ENCODE data around the gene ERMAP.
A peak's percentile ranks its signal among the peaks of the same experiment; 100 is the strongest.
"Not testable (repeated sequence)": the region's sequence is repeated elsewhere in the genome, so short reads cannot be mapped to it uniquely, and the experiment has no call there.

ERMAP gene

DNA sequence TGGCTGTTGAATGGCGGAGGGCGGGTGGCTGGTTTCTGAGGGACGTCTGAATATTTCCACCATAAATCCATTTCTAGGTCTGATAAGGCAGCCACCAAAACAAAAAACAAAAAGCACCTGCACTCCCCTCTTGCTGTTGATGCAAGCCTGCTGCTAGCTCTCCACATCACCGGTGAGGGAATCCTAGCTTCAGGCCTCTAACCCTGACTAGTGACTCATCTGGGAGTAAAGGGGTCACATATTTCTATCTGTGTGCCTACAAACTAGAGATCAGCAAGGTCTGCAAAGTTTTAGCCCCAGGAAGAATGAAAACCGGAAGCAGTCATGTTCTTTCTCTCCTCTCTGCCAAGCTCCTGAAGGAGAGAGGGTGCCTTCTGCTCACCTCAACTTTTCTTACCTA lies 10.3 kb upstream of the ERMAP start:
- DNase-seq (ENCODE audit: low read depth) = no peak
- H3K4me3 ChIP-seq (ENCODE audit: low read depth, low read length) = no peak overlapping the region
- TF ChIP-seq, protein P1, sequence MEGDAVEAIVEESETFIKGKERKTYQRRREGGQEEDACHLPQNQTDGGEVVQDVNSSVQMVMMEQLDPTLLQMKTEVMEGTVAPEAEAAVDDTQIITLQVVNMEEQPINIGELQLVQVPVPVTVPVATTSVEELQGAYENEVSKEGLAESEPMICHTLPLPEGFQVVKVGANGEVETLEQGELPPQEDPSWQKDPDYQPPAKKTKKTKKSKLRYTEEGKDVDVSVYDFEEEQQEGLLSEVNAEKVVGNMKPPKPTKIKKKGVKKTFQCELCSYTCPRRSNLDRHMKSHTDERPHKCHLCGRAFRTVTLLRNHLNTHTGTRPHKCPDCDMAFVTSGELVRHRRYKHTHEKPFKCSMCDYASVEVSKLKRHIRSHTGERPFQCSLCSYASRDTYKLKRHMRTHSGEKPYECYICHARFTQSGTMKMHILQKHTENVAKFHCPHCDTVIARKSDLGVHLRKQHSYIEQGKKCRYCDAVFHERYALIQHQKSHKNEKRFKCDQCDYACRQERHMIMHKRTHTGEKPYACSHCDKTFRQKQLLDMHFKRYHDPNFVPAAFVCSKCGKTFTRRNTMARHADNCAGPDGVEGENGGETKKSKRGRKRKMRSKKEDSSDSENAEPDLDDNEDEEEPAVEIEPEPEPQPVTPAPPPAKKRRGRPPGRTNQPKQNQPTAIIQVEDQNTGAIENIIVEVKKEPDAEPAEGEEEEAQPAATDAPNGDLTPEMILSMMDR (IDR thresholded peaks at IDR 0.05; ENCODE audit: insufficient read depth, low read depth, low read length, missing control alignments) = no peak

DNA sequence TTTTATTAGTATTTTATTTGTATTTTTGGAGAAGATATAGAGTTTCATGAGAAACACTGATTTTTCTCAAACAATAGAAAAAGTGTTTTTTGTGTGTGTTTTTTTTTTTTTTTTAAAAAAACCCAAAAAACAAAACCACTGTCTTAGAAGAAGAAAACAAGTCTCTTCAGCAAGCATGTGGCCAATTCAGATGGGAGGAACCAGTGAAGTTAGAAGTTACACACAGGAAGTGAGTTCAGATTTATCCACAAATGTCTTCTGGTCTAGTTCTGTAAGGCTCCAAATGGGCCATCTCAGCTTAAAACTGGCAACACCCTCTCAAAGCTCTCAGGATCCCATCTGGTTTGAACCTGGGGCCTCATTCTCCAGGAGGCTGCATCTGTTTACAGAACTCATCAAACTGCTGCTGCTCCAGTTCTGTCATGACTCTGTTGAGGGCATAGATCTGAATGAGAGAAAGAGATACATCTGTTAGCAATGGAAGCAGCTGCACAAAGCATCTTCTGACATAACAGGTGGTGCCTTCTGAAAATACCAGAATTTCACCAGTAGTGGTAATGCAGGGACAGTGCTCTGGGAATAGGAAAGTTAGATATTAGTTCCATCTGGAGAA lies 9.8 kb upstream of the ERMAP start:
- no peak overlapping the region for H3K4me3 ChIP-seq (ENCODE audit: low read depth, low read length)
- TF ChIP-seq, protein P1 (IDR thresholded peaks at IDR 0.05; ENCODE audit: insufficient read depth, low read depth, low read length, missing control alignments) = no peak
- no peak for DNase-seq (ENCODE audit: low read depth)

DNA sequence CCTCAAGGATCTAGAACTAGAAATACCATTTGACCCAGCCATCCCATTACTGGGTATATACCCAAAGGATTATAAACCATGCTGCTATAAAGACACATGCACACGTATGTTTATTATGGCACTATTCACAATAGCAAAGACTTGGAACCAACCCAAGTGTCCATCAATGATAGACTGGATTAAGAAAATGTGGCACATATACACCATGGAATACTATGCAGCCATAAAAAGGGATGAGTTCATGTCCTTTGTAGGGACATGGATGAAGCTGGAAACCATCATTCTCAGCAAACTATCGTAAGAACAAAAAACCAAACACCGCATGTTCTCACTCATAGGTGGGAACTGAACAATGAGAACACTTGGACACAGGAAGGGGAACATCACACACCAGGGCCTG lies 2.1 kb upstream of the ERMAP start:
- H3K4me3 ChIP-seq (ENCODE audit: low read depth, low read length); DNase-seq (ENCODE audit: low read depth): not testable (repeated sequence)

DNA sequence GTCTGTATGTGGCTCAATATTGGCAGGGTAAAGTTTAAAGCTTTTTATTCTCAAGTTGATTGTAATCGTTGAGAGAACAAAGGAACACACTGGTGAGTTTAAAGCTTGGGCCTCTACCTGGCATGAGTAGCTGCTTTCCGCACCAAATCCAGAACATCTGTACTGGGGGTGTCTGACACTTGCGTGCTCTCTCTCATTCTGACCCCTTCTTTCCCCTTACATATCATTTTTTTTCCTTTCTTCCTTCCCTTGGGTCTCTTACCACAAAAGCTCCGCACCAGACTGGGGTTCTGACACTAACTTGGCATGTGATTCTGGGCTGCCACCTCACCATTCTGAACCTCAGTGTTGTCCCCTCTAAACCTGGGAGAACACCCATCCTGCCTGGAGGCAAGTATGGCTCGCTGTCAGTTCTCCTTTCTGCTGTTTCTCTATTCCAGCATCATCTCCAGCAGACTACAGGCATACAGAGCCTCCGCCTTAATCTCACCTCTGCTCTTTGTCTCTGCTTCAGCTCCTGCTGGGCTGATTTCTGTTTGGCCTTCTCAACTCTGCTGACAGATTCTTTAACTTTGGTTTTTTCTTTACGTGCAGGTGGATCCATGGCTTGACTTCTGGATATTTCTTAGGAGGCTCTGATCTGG lies 859 bp upstream of the ERMAP start:
- peak overlapping the region; percentile 69 for H3K4me3 ChIP-seq (ENCODE audit: low read depth, low read length)
- peak; percentile 11 for DNase-seq (ENCODE audit: low read depth)
- TF ChIP-seq, protein P1 (IDR thresholded peaks at IDR 0.05; ENCODE audit: insufficient read depth, low read depth, low read length, missing control alignments) = no peak

DNA sequence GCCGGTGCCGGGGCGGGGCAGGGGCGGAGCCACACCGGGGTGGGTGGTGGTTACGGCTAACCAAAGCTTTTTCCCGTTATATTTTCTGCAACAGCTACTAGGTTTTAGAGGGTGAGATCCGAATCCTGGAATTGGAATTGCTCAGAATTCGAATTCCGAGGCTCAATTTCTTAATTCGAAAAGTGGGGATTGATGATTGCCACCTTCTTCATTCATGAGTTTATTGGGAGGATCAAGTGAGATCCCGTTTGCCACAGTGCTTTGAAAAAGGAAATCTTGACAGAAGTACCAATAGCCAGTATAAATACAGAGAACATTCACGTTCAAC lies 482 bp downstream of the ERMAP start:
- TF ChIP-seq, protein P1 (IDR thresholded peaks at IDR 0.05; ENCODE audit: insufficient read depth, low read depth, low read length, missing control alignments) = no peak
- DNase-seq (ENCODE audit: low read depth) = no peak
- peak overlapping the region; percentile 53 for H3K4me3 ChIP-seq (ENCODE audit: low read depth, low read length)

DNA sequence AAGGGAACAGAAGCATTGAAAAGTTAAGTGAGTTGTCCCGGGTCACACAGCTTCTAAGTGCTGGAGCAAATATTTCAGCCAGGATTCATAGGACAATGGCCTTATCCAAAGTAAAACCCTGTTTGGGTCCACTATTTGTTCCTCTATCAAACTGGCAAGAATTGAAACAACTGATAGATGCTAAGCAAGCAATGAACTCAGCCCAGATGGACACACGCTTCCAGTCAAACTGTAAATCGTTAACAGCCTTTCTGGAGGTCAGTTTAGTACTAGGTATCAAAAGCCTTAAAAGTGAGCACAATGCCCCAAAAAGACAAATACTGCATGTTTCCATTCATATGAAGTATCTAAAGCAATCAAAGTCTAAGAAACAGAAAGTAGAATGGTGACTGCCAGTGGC lies 1.1 kb downstream of the ERMAP start:
- H3K4me3 ChIP-seq (ENCODE audit: low read depth, low read length) = no peak overlapping the region
- TF ChIP-seq, protein P1 (IDR thresholded peaks at IDR 0.05; ENCODE audit: insufficient read depth, low read depth, low read length, missing control alignments) = no peak
- no peak for DNase-seq (ENCODE audit: low read depth)

DNA sequence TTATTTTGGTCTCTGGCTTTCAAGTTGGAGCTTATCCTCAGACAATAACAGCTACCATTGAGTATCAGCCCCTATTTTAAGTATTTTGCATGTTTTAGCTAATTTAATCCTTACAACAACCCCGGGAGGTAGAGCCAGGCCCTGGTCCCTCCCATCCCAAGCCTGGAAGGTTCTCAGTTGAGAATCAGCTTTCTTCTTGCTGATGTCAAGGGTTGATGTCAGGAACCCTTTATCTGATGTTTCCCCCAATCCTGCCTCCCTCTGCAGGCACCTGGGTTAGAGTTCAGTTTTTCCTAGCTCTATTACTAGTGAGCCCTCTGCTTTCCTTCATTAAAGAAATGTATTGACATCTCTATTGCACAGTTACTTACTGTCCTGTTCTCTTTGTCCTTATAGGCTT lies 3.9 kb downstream of the ERMAP start:
- TF ChIP-seq, protein P1 (IDR thresholded peaks at IDR 0.05; ENCODE audit: insufficient read depth, low read depth, low read length, missing control alignments) = no peak
- H3K4me3 ChIP-seq (ENCODE audit: low read depth, low read length) = no peak overlapping the region
- no peak for DNase-seq (ENCODE audit: low read depth)
